ENCODE results near the gene GGTLC1. TPM values are rescaled to one million over a fixed set of nuclear protein-coding genes. Genes with fewer than 3 reads are reported as not detected.
A peak's percentile ranks its signal among the peaks of the same experiment; 100 is the strongest.

The GGTLC1 gene
- not detected in 2 replicates for total RNA-seq (2014; rRNA removed)
- not detected for Bru-seq, nascent RNA
- not detected for BruChase-seq, experiment 1, labeled RNA remaining after a 6-hour chase
- not detected for BruChase-seq, experiment 2, labeled RNA remaining after a 2-hour chase
- long read RNA-seq, result 0 reads

DNA sequence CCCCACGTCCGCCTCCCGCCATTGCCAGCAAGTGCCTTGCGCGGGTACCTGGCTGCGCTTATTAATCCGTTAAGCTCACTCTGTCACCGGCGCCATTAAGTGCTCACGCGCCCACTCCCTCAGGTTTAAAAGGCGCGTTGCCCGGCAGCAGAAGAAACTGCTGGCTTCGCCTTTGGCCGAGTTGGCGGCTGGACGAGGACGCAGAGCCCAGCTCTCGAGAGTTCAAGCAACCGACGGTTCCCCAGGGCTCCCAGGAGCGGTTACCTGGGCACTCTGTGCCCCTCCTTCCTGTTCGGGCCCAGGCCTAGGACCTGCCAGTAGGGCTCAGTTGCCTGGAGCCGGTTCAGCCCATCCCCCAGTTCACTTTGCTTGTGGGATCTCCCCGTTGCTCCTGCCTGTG is at the start of gene GGTLC1:
Gene GGTLC1 (minus strand): TSS at position 219 of the 400 bp plus-strand sequence. CDS start 2,168 bp downstream, outside the sequence.
- Histone ChIP-seq H3K9me3 (ENCODE audit: low read length) (no peaks in the 10 kb centered on the region), H3K27me3 (ENCODE audit: low read length) (no peaks in the 10 kb centered on the region), H3K79me2 (ENCODE audit: low read length) (no peaks in the 10 kb centered on the region), H3F3A (ENCODE audit: low read length, unreplicated experiment) (no peaks in the 10 kb centered on the region), H3K4me2 (ENCODE audit: low read length) (no peak within 1 kb of the TSS), H2AFZ (ENCODE audit: low read length) (no peak within 1 kb of the TSS), H3K4me1 (ENCODE audit: insufficient read depth, low read length) (no peaks in the 10 kb centered on the region), H3K9me2 (replicated peaks; ENCODE audit: low read length) (no peaks in the 10 kb centered on the region), H3K27ac (ENCODE audit: low read length) (no peak within 1 kb of the TSS), H3K9ac (ENCODE audit: low read length) (no peak within 1 kb of the TSS), H3K4me3 (ENCODE audit: low read length) (no peak within 1 kb of the TSS), H4K20me1 (ENCODE audit: low read length) (no peaks in the 10 kb centered on the region), H3K36me3 (ENCODE audit: low read depth, low read length) (no peaks in the 10 kb centered on the region)
- intact Hi-C loops (cut with micrococcal nuclease), result no loop called here
- CTCF ChIA-PET, result no interaction called here
- POLR2A ChIA-PET (ENCODE audit: unreplicated experiment), result no interaction called here
- DNase-seq (no peak), ATAC-seq (no peak)
- no peak for TF ChIP-seq EZH2 (IDR thresholded peaks at IDR 0.05; ENCODE audit: low read length, unreplicated experiment)
- TF ChIP-seq EZH2phosphoT487 (IDR thresholded peaks at IDR 0.05; ENCODE audit: borderline replicate concordance, low read length), result no peak
- TF ChIP-seq, protein P1, sequence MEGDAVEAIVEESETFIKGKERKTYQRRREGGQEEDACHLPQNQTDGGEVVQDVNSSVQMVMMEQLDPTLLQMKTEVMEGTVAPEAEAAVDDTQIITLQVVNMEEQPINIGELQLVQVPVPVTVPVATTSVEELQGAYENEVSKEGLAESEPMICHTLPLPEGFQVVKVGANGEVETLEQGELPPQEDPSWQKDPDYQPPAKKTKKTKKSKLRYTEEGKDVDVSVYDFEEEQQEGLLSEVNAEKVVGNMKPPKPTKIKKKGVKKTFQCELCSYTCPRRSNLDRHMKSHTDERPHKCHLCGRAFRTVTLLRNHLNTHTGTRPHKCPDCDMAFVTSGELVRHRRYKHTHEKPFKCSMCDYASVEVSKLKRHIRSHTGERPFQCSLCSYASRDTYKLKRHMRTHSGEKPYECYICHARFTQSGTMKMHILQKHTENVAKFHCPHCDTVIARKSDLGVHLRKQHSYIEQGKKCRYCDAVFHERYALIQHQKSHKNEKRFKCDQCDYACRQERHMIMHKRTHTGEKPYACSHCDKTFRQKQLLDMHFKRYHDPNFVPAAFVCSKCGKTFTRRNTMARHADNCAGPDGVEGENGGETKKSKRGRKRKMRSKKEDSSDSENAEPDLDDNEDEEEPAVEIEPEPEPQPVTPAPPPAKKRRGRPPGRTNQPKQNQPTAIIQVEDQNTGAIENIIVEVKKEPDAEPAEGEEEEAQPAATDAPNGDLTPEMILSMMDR (conservative IDR thresholded peaks at IDR 0.05; ENCODE audit: low read depth, low read length), result no peak
- BruUV-seq (replicated peaks), result no TSS peak

DNA sequence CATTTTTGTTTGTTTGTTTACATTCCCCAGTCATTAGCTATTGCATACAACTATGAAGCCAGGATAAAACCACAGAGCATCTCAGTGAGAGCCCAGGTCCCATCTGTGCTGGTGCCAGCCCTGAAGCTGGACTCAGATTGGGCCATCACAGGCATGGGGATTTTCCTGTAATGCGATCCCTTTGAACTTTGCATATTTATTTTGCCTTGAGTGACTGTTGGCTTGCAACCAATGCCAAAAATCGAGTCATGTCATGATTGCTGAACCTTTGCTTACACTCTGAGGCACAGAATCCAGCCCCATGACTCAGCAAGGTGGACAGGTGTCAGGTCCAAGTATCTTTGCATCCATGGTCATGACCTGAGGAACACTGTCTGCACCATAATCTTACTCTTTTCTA is 46.2 kb upstream of the GGTLC1 start:
- Histone ChIP-seq H3K79me2 (ENCODE audit: low read length) (no peaks in the 10 kb centered on the region), H3K27ac (ENCODE audit: low read length) (no peak overlapping the region; the same call in 1 of the 2 replicates), H3K9me3 (ENCODE audit: low read length) (no peaks in the 10 kb centered on the region), H3K4me2 (ENCODE audit: low read length) (peak overlapping the region; percentile 47), H3K36me3 (ENCODE audit: low read depth, low read length) (no peaks in the 10 kb centered on the region), H3K9me2 (replicated peaks; ENCODE audit: low read length) (no peaks in the 10 kb centered on the region), H3K4me1 (ENCODE audit: insufficient read depth, low read length) (peaks cover 14% of the 10 kb centered on the region), H2AFZ (ENCODE audit: low read length) (no peak overlapping the region), H3F3A (ENCODE audit: low read length, unreplicated experiment) (no peaks in the 10 kb centered on the region), H3K4me3 (ENCODE audit: low read length) (no peak overlapping the region), H4K20me1 (ENCODE audit: low read length) (no peaks in the 10 kb centered on the region), H3K27me3 (ENCODE audit: low read length) (no peaks in the 10 kb centered on the region), H3K9ac (ENCODE audit: low read length) (no peak overlapping the region)
- DNase-seq (peak; percentile 99), ATAC-seq (peak; percentile 81)
- intact Hi-C loops (cut with micrococcal nuclease), result no loop called here
- BruUV-seq (replicated peaks), result no TSS peak
- POLR2A ChIA-PET (ENCODE audit: unreplicated experiment), result interaction anchor here (0.7 kb wide), 1 partner anchor 450 kb away, joined by 3 read pairs; no protein-coding TSS in a partner anchor
- CTCF ChIA-PET, result no interaction called here
- TF ChIP-seq EZH2phosphoT487 (IDR thresholded peaks at IDR 0.05; ENCODE audit: borderline replicate concordance, low read length) (no peak), EZH2 (IDR thresholded peaks at IDR 0.05; ENCODE audit: low read length, unreplicated experiment) (no peak)
- TF ChIP-seq, protein P1 (conservative IDR thresholded peaks at IDR 0.05; ENCODE audit: low read depth, low read length), result no peak

DNA sequence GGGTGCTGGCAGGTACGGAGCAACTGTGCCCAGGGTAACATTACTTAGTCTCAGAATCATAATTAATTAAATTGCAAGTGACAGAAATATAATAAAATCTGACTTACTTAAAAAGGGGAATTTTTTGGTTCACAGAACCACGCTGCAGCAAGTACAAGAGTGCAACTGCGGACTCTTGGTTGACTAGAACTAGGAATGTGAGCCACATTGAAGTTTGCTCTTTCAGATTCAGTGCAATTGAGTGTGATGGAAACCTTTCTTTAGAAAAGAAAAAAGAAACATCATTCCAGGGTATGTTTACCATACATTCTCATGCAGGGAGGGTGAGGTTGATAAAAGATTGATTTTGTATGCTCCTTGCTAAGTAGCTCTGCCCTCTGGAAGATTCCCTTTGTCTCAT is 45.0 kb upstream of the GGTLC1 start:
- Histone ChIP-seq H3K9me3 (ENCODE audit: low read length) (no peaks in the 10 kb centered on the region), H3K9me2 (replicated peaks; ENCODE audit: low read length) (no peaks in the 10 kb centered on the region), H3F3A (ENCODE audit: low read length, unreplicated experiment) (no peaks in the 10 kb centered on the region), H3K4me3 (ENCODE audit: low read length) (no peak overlapping the region), H3K27me3 (ENCODE audit: low read length) (no peaks in the 10 kb centered on the region), H4K20me1 (ENCODE audit: low read length) (no peaks in the 10 kb centered on the region), H3K9ac (ENCODE audit: low read length) (no peak overlapping the region), H3K4me1 (ENCODE audit: insufficient read depth, low read length) (peaks cover 14% of the 10 kb centered on the region), H2AFZ (ENCODE audit: low read length) (no peak overlapping the region), H3K79me2 (ENCODE audit: low read length) (no peaks in the 10 kb centered on the region), H3K4me2 (ENCODE audit: low read length) (no peak overlapping the region), H3K36me3 (ENCODE audit: low read depth, low read length) (no peaks in the 10 kb centered on the region), H3K27ac (ENCODE audit: low read length) (no peak overlapping the region)
- TF ChIP-seq EZH2phosphoT487 (IDR thresholded peaks at IDR 0.05; ENCODE audit: borderline replicate concordance, low read length) (no peak), EZH2 (IDR thresholded peaks at IDR 0.05; ENCODE audit: low read length, unreplicated experiment) (no peak)
- TF ChIP-seq, protein P1 (conservative IDR thresholded peaks at IDR 0.05; ENCODE audit: low read depth, low read length), result no peak
- intact Hi-C loops (cut with micrococcal nuclease), result no loop called here
- CTCF ChIA-PET, result no interaction called here
- no TSS peak for BruUV-seq (replicated peaks)
- DNase-seq, result no peak
- no peak for ATAC-seq
- POLR2A ChIA-PET (ENCODE audit: unreplicated experiment), result no interaction called here
